HG03558 (cell line): Measurements from ENCODE around the gene GNA14.
"Not testable (repeated sequence)": the region's sequence is repeated elsewhere in the genome, so short reads cannot be mapped to it uniquely, and the experiment has no call there.

Source experiments
- ATAC-seq: cut with Tn5 transposase; IDR thresholded peaks from one replicate; pipeline ENCODE4 v1.9.1; 2021; ENCODE audit warnings: moderate number of reproducible peaks; ENCODE audit not compliant: unreplicated experiment; ENCODE audit errors: extremely low read depth

GNA14 gene

GRCh38 chr9:77456829-77457437, 191.2 kb downstream of the GNA14 start:
- ATAC-seq: peak; percentile 60

- no peak for ATAC-seq
These were observed 192.7 kb downstream of the GNA14 start for GRCh38 chr9:77455312-77455927.

- ATAC-seq: no peak
These were observed 193.5 kb downstream of the GNA14 start for GRCh38 chr9:77454663-77455062.

GRCh38 chr9:77453825-77454647, 194.1 kb downstream of the GNA14 start:
- no peak for ATAC-seq

- no peak for ATAC-seq
These were observed 196.6 kb downstream of the GNA14 start for GRCh38 chr9:77451507-77451906.

GRCh38 chr9:77450085-77450475, 198.0 kb downstream of the GNA14 start:
- ATAC-seq: no peak

- no peak for ATAC-seq
These were observed 198.7 kb downstream of the GNA14 start for GRCh38 chr9:77449240-77450084.

GRCh38 chr9:77447646-77448045, 200.5 kb downstream of the GNA14 start:
- no peak for ATAC-seq

- ATAC-seq: no peak
These were observed 205.7 kb downstream of the GNA14 start for GRCh38 chr9:77442436-77442835.

- not testable (repeated sequence) for ATAC-seq
These were observed 207.0 kb downstream of the GNA14 start for GRCh38 chr9:77441124-77441523.

GRCh38 chr9:77440057-77440456, 208.1 kb downstream of the GNA14 start:
- no peak for ATAC-seq

- ATAC-seq: no peak
These were observed 209.5 kb downstream of the GNA14 start for GRCh38 chr9:77438653-77439052.

- ATAC-seq: no peak
These were observed 212.4 kb downstream of the GNA14 start for GRCh38 chr9:77435688-77436087.

GRCh38 chr9:77435277-77435676, 212.8 kb downstream of the GNA14 start:
- no peak for ATAC-seq

GRCh38 chr9:77433675-77434445, 214.3 kb downstream of the GNA14 start:
- ATAC-seq: no peak

GRCh38 chr9:77432053-77432452, 216.1 kb downstream of the GNA14 start:
- ATAC-seq: no peak

- no peak for ATAC-seq
These were observed 218.2 kb downstream of the GNA14 start for GRCh38 chr9:77429928-77430327.

GRCh38 chr9:77427256-77427927, 220.7 kb downstream of the GNA14 start:
- ATAC-seq: no peak

- ATAC-seq: no peak
These were observed 221.4 kb downstream of the GNA14 start for GRCh38 chr9:77426712-77427111.
